GM21529 (cell line): ENCODE measurements around the gene GCK.
"Not testable (repeated sequence)": the region's sequence is repeated elsewhere in the genome, so short reads cannot be mapped to it uniquely, and the experiment has no call there.

ENCODE experiments used
- ATAC-seq: cut with Tn5 transposase; IDR thresholded peaks from one replicate; pipeline ENCODE4 v1.9.1; 2021; ENCODE audit not compliant: unreplicated experiment

GCK gene

DNA sequence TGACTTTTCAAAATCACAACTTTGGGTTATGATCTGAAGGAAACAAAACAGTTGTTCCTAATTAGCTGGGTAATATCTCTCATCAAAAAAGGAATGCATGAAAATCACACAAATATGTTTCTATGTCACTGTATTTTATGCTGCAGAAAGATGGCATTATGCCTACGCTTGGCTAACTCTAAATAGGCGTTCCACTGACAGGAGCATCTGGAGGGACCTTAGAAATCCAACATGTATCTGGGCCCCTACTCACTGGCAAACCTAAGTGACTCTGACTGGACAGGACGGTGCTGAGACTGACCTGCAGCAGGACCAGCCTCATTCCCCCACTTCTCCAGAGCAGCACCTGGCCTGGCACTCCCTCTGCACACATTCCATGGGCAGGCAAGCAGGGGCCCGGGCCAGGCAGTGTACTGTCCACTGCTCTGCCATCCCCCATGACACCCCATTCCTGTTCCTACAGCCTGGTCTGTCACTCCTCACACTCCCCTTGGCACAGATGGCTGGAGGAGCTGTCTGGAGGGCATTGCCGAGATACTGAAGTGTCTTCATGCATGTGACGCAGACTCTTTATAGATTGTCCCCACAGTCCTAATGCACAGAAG, 45.5 kb downstream of the GCK start:
- no peak for ATAC-seq

DNA sequence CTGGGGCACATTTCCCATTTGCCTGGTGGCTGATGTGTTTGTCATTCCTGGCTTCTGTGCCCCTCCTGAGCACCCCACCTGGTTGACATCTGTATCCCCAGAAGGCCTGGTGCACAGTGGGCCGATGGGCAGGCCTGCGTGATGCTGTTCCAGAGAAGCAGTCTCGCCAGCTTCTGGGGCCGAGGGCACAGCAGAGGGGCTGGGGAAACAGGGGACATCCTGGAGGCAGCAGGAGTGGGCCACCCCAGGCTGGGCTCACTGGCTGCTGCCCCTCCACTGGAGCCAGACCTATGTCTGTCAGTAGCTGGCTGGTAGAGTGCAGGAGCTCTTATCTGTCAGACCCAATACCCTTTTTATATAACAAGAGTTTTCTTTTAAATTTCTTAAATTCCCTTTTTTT, 47.2 kb downstream of the GCK start:
- ATAC-seq: no peak

DNA sequence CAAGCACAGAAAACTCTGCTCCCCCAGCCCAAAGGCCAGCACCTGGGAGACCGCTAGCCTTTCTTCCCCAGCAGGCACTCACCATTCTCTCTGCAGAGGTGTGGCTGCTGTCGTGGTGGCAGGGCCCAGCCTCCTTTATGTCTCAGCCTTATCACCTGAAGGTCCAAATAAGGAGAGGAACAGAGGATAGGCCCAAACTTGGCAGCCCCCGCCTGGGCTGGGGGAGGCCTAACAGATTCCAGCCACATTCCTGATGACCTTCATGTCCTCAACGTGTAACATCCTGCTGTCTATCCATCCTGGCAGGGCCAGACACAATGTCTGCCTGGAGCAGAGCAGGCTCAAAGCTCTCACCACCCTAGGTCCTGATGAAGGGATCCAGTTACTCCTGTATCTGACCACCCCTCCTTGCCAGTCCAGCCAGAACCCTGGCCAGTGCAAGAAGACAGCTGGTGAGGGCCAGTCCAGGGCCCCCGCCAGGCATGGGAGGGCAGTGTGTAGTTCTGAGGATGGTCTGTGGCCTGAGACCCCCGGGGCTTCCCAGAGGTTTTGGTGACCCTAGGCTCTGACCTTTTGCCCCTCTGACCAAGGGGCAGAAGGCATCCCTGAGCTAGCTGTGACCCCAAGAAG, 47.9 kb downstream of the GCK start, which contains the start of gene MYL7:
MYL7 (minus strand) TSS at position 112 of the 630 bp plus-strand sequence; CDS start at position 85, 27 bp downstream.
- no peak for ATAC-seq

DNA sequence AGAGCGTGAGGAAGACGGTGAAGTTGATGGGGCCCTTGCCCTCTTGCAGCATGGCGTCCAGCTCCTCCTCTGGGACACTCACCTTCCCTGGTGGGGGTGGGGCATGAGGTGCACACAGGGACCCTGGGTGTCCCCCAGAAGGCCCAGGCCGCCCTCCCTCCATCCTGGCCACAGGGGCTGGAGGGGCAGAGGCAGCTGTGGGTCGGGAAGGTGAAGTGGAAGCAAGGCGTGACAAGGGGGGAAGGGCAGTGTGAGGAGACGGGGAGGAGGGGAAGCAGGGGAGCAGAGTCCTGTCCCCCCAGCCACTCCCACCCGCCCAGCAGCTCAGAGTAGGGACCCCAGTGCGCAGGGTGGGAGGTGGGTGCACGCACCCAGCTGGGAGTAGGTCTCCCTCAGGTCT, 48.9 kb downstream of the GCK start:
- no peak for ATAC-seq

DNA sequence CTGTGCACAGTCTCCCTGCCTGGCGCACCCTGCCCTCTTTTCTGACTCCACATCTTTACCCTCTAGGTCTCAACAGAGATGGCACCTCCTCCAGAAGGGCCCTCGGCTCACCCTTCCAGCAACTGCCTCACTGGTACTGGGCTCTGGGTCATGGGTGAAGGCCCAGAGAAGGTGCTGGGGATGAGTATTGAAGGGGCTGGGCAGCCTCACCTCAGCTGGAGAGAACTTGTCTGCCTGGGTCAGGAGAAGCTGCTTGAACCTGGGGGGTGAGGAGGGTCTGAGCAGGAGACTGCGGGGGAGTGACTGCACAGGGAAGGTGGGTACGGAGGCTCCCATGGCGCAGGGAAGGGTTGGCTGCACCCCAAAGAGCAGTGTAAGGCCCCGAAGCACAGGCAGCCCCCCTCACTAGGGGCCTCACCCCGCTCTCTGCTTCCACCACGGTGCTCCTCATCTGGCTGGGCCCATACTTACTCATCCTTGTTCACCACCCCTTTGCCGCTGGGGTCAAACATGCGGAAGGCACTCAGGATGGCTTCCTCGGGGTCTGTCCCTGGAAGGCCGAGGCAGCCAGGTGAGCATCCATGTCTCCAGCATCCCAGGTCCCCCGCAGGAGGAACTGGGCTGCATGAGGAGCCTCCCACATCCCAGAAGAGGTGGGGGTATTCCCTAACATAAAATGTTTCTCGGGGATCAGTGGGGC, 49.8 kb downstream of the GCK start:
- no peak for ATAC-seq

DNA sequence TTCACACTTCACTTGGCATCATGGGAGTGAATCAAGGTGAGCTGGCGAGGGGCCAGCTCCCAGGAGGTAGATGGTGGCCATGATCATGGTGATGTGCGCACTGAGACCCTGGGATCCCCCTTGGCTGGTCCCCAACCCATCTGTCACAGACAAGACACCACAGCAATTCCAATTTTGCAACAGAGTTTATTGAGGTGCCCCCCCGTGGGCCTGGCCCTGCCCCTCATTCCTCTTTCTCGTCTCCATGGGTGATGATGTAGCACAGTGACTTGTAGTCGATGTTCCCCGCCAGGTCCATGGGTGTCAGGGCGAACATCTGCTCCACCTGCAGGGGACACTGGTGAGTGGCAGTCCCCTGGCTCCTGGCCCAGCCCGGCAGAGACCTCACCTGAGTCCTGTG, 50.5 kb downstream of the GCK start:
- no peak for ATAC-seq

DNA sequence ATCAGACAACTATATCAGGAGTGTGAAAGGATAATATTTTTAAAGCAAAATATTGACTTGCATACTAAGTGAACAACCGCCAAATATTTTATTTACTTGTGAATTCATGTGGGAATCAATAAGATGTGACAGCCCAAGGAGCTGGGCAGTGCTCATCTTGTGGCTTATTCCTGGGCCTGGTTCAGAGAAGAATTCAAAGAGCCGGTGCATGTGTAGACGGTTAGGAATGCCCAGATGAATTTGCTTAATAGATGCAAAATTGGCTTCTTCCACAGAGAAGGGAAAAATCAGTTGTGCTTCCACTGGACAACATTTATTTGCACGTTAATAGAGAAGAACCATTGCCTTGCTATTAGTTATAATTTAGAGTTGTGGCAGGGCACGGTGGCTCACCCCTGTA, 52.5 kb downstream of the GCK start:
- no peak for ATAC-seq

DNA sequence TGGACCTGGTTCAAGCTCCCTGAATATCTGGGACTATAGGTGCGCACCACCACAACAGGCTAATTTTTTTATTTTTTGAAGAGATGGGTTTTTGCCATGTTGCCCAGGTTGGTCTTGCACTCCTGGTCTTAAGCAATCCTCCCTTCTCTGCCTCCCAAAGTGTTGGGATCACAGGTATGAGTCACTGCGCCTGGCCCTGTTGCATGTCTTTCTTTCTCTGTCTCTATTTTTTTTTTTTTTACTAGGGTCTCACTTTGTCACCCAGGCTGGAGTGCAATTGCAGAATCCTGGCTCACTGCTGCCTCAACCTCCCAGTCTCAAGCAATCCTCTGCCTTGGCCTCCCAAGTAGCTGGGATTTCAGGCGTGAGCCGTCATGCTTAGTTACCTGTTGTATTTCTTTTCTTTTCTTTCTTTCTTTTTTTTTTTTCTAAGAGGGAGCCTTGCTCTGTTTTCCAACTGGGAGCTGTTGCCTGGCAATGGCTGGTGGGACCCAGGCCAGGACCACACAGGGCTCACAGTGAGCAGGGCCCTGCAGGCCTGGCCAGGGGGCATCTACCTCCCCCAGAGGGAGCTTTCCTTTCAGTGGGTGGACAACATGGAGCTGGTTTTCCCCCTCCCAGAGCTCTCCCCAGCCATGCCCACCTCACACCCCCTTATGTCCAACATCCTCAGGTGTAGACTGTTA, 54.2 kb downstream of the GCK start:
- no peak for ATAC-seq

DNA sequence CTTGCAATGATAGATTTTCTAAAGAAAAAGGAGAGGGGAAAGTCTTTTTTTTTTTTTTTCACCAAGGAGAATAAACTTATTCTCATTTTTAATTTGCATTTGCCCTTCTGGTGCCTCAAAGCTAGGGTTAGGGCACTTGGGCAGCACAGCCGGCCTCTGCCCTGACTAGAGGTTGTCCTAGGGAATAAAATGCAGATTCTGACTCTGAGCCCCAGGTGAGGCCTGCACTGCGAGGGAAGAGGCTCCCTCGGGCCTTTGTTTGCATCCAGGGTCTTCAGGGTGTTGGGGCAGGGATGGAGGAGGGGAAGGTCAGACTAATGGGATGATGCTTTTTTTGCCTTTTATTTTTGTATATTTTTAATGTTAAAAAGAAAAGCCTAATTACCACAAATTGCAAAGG, 55.9 kb downstream of the GCK start:
- ATAC-seq: no peak

DNA sequence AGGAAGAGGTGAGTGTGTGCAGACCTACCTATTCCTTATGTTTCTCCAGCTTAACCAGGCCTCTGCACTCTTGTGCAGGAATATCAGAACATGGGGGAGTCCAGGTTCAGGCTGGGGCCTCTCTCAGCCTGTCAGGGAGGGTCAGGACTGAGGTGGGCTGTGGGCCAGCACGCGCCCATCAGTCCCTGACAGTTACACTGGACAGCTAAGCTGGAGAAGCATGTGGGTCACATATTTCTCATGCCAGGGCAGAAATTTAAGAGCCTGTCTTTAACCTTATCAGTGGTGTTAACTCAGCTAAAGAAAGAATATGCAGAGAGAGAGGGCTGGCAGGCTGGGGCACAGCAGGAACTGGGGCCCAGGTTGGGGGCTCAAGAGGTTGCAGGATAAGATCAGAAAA, 57.2 kb downstream of the GCK start:
- no peak for ATAC-seq

DNA sequence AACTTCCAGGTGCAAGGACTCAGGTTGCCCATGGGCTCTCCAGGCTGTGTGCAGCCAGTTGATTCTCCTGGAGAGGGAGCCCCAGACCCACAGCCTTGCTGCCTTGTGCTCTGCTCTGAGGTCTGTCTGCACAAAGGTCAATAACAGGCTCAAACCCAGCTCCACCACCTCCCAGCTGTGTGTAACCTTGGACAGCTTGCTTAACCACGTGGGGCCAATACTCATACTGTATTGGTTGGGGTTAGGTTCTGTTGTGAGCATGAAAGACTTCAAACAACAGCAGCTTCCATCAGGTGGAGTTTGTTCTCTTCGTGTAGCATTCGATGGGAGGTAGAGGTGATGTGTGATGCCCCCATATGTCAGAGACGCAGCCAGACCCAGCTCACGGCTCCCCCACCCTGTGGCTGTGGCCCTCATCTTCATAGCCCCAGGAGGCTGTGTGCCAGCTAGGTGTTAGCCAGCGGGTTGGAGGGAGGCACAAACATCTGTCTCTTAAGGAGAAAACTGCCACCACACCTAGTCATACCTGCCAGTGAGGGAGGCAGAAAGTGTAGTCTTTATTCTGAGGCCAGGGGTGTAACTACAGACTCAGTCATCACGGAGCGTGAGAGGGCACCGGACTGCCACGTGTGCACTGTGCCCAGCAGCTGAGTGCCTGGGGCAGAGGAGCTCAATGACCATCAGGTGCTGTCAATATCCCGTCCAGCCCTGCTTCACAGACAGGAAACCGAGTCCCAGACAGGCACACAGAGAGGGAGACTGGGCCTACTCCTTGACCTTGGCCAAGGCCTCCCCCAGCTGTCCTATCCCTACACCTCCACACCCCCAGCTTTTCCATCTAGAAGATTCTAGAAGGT, 57.8 kb downstream of the GCK start:
- no peak for ATAC-seq

DNA sequence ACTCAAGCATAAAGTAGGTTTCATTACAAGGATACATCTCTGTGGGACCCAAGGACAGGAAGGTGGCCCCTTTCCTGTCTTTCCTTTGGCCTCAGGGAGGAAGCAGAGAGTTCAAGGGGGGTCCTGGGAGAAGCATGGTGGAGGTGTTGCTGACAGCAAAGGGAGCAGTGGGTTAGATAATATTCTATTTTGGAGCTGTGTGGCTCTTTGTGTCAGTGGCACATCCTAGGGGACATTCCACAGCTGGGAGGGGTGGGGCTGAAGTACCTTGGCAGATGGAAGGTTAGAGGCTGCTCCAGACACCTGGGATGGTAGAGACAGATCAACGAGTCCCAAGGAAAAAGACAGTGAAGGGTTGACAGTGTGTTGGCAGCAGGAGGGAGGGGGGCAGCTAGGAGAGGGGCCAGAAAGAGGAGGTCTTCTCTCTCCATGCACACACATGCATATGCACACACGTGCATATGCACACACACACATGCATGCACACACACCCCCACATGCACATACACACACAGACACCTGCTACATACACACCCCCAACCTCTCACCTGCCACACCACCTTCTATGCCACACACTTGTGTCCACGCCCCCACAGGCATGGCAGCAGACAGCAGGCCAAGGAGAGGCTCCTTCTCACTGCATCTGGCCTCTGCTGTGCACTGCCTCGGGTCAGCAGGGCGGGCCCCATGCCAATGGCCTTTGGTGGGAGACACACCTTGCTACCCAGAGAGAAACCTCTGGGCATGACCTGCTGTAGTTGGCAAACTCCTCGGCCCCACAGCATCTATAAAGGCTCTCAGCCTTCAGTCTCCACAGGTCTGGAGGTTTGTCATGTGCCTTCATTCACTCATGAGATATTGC, 60.3 kb downstream of the GCK start:
- ATAC-seq: no peak

DNA sequence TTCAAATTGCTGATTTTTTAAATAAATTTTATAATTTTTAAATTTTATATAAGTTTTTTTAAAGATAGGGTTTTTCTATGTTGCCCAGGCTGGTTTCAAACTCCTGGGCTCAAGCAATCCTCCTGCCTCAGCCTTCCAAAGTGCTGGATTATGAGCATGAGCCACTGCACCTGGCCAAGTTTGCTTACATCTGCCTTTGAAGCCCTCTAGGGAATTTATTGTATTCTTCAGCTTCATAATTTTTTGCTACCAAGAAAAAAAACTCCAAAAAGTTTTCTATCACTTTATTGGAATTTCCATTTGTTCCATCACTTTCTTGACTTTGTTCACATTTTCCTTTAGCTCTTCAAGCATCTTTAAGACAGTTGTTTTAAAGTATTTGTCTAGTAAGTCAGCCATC, 62.1 kb downstream of the GCK start:
- ATAC-seq: no peak

DNA sequence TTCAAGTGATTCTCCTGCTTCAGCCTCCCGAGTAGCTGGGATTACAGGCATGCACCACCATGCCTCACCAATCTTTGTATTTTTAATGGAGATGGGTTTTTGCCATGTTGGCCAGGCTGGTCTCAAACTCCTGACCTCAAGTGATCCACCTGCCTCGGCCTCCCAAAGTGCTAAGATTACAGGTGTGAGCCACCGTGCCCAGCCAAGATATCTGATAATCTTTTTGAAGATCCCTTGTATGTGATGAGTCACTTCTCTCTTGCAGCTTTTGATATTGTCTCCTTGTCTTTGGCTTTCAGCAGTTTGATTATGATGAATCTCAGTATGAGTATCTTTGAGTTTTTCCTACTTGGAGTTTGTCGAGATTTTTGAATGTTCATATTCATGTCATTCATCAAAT, 62.7 kb downstream of the GCK start:
- ATAC-seq: not testable (repeated sequence)

DNA sequence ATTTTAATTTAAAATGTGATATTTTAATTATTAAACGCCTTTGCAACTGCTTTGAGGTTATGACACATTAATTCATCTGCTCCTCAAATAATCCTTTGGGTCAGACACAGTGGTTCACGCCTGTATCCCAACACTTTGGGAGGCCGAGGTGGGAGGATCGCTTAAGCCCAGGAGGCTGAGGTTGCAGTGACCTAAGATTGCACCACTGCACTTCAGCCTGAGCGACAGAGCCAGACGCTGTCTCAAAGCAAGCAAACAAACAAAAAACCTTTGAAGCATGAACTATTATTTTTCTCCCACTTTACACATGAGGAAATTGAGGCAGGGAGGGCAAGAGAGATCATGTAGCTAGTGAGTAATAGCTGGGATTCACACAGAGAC, 64.4 kb downstream of the GCK start:
- ATAC-seq: no peak

DNA sequence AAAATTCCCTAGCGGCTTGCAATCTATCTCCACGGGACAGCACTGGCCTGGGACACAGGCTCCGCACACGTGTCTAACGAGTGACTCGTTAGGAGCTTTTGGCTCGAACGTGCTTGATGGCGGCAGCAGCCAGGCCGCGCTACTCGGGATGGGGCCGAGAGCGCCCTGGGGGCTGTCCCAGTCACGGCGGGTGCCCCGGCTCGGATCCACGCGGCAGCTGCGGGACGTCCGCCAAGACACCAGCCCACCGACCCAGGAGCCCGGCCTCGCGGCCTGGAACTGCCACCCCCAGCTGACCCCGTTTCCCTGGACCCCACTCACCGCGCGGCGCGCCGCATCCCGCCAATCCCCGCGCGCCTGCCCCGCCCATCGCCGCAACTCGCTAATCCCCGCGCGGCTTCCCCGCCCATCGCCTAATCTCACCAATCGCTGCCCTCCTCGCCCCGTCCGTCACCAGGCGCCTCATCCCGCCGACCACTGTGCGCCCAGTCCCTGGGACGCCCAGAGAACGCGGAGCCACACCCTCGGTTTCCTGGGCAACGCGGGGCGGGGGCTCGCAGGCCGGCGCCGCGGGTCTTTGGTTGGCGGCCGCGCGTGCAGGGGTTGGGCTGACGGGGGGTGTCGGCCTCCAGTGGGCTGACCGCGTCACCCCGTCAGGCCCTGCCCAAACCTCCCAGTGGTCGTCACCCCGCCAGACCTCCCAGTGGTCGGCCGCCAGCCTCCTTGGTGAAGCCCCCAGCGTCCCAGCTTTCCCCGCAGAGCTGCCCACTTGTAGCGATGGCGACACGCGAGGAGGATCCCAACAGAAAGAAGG, 65.8 kb downstream of the GCK start, which contains the start of gene POLD2:
POLD2 (minus strand) TSS at position 359 of the 814 bp plus-strand sequence. CDS start 1,495 bp downstream, outside the sequence.
- peak; percentile 99 for ATAC-seq

DNA sequence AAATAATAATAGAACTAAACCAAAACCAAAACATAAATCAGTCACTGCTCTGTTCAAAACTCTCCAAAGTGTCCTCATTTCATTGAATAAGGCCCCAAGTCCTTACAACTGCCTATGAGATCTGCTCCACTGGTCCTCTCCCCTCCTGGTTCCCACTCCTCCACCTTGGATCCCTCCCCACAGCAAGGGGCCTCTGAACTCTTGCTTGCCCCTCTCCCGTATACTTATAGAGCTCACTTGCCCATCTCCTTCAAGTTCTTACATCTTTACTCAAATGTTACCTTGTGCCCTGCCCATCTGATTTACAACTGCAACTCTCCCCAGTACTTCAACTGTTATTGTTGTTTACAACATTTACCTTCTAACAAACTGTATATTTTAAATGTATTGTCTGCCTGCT, 66.7 kb downstream of the GCK start:
- no peak for ATAC-seq

DNA sequence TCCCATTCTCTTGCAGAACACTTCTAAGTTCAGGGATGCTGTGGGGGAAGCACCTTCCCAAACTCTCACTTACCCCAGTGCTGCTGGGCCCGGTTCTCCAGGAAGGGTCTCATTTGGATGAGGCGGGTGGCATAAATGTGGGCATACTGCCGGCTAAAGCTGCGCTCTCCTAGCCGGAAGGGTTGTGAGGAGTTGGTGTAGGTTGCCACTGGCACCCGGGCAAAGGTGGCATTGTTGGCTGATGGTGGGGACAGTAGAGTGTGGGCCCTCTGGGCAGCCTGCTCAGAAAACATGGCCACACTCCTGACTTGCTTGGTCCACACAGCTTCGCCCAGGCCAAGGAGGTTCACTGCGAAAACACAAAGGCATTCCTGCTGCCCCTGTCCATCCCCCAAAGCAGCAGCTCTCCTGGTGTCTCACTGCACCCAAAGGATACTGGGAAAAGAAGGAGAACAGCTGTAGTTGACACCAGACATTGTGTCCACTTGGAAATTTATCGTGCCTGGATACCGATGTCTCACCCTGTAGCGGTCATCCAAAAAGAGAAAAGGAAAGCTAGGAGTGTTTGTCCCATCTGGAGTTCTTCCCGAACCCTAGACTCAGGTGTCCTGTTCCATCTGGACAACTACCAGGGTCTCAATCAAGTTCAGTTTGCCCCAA, 67.3 kb downstream of the GCK start:
- no peak for ATAC-seq

DNA sequence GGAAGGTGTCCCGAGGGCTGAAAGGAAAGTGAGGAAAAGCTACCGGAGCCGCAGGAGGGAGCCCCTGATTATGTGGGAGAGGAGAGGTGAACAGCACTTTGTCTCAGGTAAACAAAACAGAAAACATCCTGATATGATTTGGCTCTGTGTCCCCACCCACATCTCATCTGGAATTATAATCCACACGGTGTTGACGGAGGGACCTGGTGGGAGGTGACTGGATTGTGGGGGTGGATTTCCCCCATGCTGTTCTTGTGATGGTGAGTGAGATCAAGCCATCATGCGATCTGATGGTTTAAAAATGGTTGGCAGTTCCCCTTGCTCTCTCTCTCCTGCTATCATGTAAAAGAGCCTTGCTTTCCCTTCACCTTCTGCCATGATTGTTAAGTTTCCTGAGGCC, 68.8 kb downstream of the GCK start:
- ATAC-seq: no peak
